ENCODE data around the gene PDAP1. TPM values are rescaled to one million over a fixed set of nuclear protein-coding genes. Genes with fewer than 3 reads are reported as not detected.
A peak's percentile ranks its signal among the peaks of the same experiment; 100 is the strongest.
"Not testable (repeated sequence)": the region's sequence is repeated elsewhere in the genome, so short reads cannot be mapped to it uniquely, and the experiment has no call there.

Gene PDAP1
- total and polyA plus RNA-seq, 2 experiments from 2014 or later: 91.3 to 95.5 TPM

- TF ChIP-seq EZH2phosphoT487 (IDR thresholded peaks at IDR 0.05; ENCODE audit: insufficient read depth, low read depth): no peak
- TF ChIP-seq EZH2 (IDR thresholded peaks at IDR 0.05; ENCODE audit: insufficient read depth, poor library complexity, severe bottlenecking): no peak
- H3F3A ChIP-seq (ENCODE audit: insufficient read depth): peaks cover 45% of the 10 kb centered on the region
- H2AFZ ChIP-seq: no peak overlapping the region
- H3K4me3 ChIP-seq: no peak overlapping the region
- H3K9me2 ChIP-seq (ENCODE audit: insufficient read depth): no peaks in the 10 kb centered on the region
- peaks cover 6% of the 10 kb centered on the region; the same call in 1 of the 2 replicates for H3K79me2 ChIP-seq (ENCODE audit: insufficient read depth)
- peak overlapping the region; percentile 50 for H3K27ac ChIP-seq
- WGBS, 2 experiments (ENCODE audit: low coverage in 1 of 2, low lambda C conversion rate in 2 of 2, missing lambda C conversion rate in 2 of 2): 95 to 97% methylated on average over 5 of the region's 5 CpGs
- no peaks in the 10 kb centered on the region for H3K9me3 ChIP-seq (ENCODE audit: low read depth)
- H3K4me2 ChIP-seq (ENCODE audit: unreplicated experiment): no peak overlapping the region
- peak overlapping the region; percentile 12 for H3K9ac ChIP-seq
- in situ Hi-C loops (cut with MboI): no loop called here
- no peaks in the 10 kb centered on the region for H4K20me1 ChIP-seq (ENCODE audit: insufficient read depth)
- DNase-seq: no peak
- H3K27me3 ChIP-seq (replicated peaks; ENCODE audit: insufficient read depth): no peaks in the 10 kb centered on the region
- peaks cover 49% of the 10 kb centered on the region for H3K36me3 ChIP-seq (ENCODE audit: low read depth)
- H3K4me1 ChIP-seq (ENCODE audit: insufficient read depth): peaks cover 8% of the 10 kb centered on the region; the same call in 1 of the 2 replicates
These were observed 45.1 kb downstream of the PDAP1 start for GRCh38 chr7:99363286-99363685.

- Histone ChIP-seq H3K79me2 (ENCODE audit: insufficient read depth) (peaks cover 6% of the 10 kb centered on the region; the same call in 1 of the 2 replicates), H3K9me2 (ENCODE audit: insufficient read depth) (no peaks in the 10 kb centered on the region), H3K4me2 (ENCODE audit: unreplicated experiment) (no peak overlapping the region), H3K27ac (peak overlapping the region; percentile 50), H4K20me1 (ENCODE audit: insufficient read depth) (no peaks in the 10 kb centered on the region), H3K27me3 (replicated peaks; ENCODE audit: insufficient read depth) (no peaks in the 10 kb centered on the region), H3K4me3 (no peak overlapping the region), H3K36me3 (ENCODE audit: low read depth) (peaks cover 49% of the 10 kb centered on the region), H3K4me1 (ENCODE audit: insufficient read depth) (peaks cover 8% of the 10 kb centered on the region; the same call in 1 of the 2 replicates), H3F3A (ENCODE audit: insufficient read depth) (peaks cover 44% of the 10 kb centered on the region), H3K9ac (peak overlapping the region; percentile 12), H3K9me3 (ENCODE audit: low read depth) (no peaks in the 10 kb centered on the region), H2AFZ (no peak overlapping the region)
- TF ChIP-seq EZH2 (IDR thresholded peaks at IDR 0.05; ENCODE audit: insufficient read depth, poor library complexity, severe bottlenecking) (no peak), EZH2phosphoT487 (IDR thresholded peaks at IDR 0.05; ENCODE audit: insufficient read depth, low read depth) (no peak)
- 48 to 52% methylated on average over 3 of the region's 3 CpGs for WGBS, 2 experiments (ENCODE audit: low coverage in 1 of 2, low lambda C conversion rate in 2 of 2, missing lambda C conversion rate in 2 of 2)
- in situ Hi-C loops (cut with MboI): no loop called here
- DNase-seq: peak; percentile 76
These were observed 45.6 kb downstream of the PDAP1 start for GRCh38 chr7:99362801-99363200.

- no peaks in the 10 kb centered on the region for H3K9me3 ChIP-seq (ENCODE audit: low read depth)
- 90 to 92% methylated on average over 22 of the region's 22 CpGs for WGBS, 2 experiments (ENCODE audit: low coverage in 1 of 2, low lambda C conversion rate in 2 of 2, missing lambda C conversion rate in 2 of 2)
- H2AFZ ChIP-seq: no peak overlapping the region
- H3K4me1 ChIP-seq (ENCODE audit: insufficient read depth): peaks cover 8% of the 10 kb centered on the region; the same call in 1 of the 2 replicates
- in situ Hi-C loops (cut with MboI): no loop called here
- no peak for DNase-seq
- no peaks in the 10 kb centered on the region for H4K20me1 ChIP-seq (ENCODE audit: insufficient read depth)
- H3K36me3 ChIP-seq (ENCODE audit: low read depth): peaks cover 37% of the 10 kb centered on the region
- H3F3A ChIP-seq (ENCODE audit: insufficient read depth): peaks cover 38% of the 10 kb centered on the region
- H3K4me3 ChIP-seq: no peak overlapping the region
- no peaks in the 10 kb centered on the region for H3K27me3 ChIP-seq (replicated peaks; ENCODE audit: insufficient read depth)
- H3K27ac ChIP-seq: no peak overlapping the region
- TF ChIP-seq EZH2phosphoT487 (IDR thresholded peaks at IDR 0.05; ENCODE audit: insufficient read depth, low read depth): no peak
- no peak for TF ChIP-seq EZH2 (IDR thresholded peaks at IDR 0.05; ENCODE audit: insufficient read depth, poor library complexity, severe bottlenecking)
- H3K79me2 ChIP-seq (ENCODE audit: insufficient read depth): peaks cover 4% of the 10 kb centered on the region; the same call in 1 of the 2 replicates
- H3K4me2 ChIP-seq (ENCODE audit: unreplicated experiment): no peak overlapping the region
- no peaks in the 10 kb centered on the region for H3K9me2 ChIP-seq (ENCODE audit: insufficient read depth)
- H3K9ac ChIP-seq: no peak overlapping the region
These were observed 48.8 kb downstream of the PDAP1 start for GRCh38 chr7:99359465-99360154.

GRCh38 chr7:99358521-99358920, 49.9 kb downstream of the PDAP1 start:
- H3K9ac ChIP-seq; H3K79me2 ChIP-seq (ENCODE audit: insufficient read depth); DNase-seq; H3K4me3 ChIP-seq; H3K9me3 ChIP-seq (ENCODE audit: low read depth); H3K27me3 ChIP-seq (replicated peaks; ENCODE audit: insufficient read depth); H3K9me2 ChIP-seq (ENCODE audit: insufficient read depth); H4K20me1 ChIP-seq (ENCODE audit: insufficient read depth); H3K4me2 ChIP-seq (ENCODE audit: unreplicated experiment); H2AFZ ChIP-seq; in situ Hi-C loops (cut with MboI); H3K27ac ChIP-seq; H3K4me1 ChIP-seq (ENCODE audit: insufficient read depth): not testable (repeated sequence)
- 97 to 99% methylated on average over 14 to 15 of the region's 15 CpGs for WGBS, 2 experiments (ENCODE audit: low coverage in 1 of 2, low lambda C conversion rate in 2 of 2, missing lambda C conversion rate in 2 of 2)
- Histone ChIP-seq H3K36me3 (ENCODE audit: low read depth) (peaks cover 38% of the 10 kb centered on the region), H3F3A (ENCODE audit: insufficient read depth) (peaks cover 36% of the 10 kb centered on the region)

Measured in GM23248 (cell line).